ENCODE results near the gene GPS2. TPM values are rescaled to one million over a fixed set of nuclear protein-coding genes. Genes with fewer than 3 reads are reported as not detected.

Gene GPS2, protein sequence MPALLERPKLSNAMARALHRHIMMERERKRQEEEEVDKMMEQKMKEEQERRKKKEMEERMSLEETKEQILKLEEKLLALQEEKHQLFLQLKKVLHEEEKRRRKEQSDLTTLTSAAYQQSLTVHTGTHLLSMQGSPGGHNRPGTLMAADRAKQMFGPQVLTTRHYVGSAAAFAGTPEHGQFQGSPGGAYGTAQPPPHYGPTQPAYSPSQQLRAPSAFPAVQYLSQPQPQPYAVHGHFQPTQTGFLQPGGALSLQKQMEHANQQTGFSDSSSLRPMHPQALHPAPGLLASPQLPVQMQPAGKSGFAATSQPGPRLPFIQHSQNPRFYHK
- 63.7 and 93.7 TPM in 2 replicates for total RNA-seq

DNA sequence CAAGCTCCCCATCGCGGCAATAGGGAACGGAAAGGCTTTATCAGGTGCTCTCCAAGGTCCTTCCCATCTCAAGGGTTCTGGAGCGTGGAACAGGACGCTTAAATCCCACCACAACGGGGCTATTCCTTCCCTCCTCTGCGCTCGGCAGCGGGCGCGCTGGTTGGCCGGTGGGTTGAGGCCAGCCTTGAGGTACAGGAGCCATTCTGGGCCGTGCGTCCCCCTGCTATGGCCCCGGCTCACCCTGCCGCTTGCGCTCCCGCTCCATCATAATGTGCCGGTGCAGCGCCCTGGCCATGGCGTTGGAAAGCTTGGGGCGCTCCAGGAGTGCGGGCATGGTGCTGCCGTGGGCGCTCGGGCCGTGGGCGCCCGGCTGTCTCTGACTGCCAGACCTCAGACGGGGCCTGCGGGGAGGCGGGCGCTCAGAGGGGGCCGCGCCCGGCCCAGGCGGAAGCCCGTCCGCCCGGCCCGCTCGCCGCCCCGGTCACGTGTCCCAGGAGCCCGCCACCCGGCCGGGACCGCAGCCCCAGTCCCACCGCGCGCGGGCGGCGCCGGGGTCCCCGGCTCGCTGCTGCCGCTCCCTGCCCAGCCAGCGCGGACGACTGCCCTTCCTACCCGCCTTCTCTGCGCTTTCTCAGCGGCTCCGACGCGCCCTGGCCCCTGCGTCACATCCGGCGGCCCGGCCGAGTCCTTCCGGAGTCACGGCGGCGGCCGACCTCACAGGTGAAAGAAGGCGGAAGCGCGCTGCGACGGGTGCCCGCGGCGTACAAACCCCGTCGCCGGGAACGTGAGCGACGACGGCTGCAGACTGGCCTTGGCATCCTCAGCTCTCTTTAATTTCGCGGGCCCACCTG lies at the start of gene GPS2:
GPS2 (minus strand) TSS at position 642 of the 851 bp plus-strand sequence; CDS start at position 334, 308 bp downstream.

DNA sequence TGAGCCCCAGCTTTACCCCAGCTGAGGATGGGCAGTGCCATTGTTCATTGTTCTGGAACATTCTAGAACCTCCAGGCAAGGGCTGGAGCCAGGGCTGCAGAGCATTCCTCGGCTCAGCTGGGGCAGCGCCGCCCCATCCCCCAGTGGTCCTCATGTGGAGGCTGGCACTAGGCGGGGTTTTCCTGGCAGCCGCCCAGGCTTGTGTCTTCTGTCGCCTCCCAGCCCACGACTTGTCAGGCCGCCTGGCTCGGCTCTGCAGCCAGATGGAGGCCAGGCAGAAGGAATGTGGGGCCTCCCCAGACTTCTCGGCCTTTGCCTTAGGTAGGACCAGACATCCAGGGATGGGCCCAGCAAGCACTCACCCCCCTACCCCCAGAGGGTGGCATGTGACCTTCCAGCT lies 39.9 kb upstream of the GPS2 start, which contains the start of gene TMEM95:
TMEM95 (plus strand) TSS at position 104 of the 400 bp plus-strand sequence; CDS start at position 153, 49 bp downstream.

DNA sequence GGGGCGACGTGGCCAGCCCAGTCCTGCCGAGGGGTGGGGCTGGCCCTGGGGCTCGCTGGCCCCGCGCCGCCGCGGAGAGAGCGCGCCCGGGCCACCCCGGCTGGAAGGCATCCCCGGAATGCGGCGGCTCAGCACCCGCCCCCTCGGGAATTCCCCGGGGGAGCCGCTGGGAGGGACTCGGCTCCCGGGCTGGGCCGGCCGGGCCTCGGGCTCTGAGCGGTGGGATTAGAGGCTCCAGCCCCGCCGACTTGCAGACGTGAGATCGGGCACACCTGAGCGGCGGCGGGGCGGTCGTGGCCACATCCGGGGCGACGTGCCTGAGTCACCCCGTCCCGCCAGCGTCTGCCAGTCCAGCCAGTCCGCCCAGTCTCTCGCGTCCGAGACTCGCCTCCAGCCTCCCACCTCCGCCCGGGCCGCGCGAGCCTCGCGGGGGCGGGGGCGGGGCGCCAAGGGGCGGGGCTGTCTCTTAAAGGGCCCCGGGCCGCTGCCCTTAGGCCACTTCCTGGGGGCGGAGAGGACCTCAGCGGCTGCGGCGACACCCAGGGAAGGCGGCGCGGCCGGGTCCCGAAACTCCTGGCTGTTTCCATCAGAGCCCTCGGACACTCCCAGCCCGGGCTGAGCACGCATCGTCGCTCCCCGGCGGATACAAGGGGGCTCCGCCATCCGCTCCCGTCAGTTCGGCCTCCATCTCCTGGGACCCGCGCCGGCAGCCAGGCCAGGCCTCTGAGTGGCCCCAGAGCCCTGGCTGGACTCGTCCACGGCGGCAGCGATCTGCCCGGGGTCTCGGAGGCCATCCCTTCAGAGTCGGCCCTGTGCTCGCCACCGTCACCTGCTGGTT lies 36.7 kb upstream of the GPS2 start, which contains the start of gene KCTD11:
KCTD11 (plus strand) TSS at position 498 of the 838 bp plus-strand sequence.

DNA sequence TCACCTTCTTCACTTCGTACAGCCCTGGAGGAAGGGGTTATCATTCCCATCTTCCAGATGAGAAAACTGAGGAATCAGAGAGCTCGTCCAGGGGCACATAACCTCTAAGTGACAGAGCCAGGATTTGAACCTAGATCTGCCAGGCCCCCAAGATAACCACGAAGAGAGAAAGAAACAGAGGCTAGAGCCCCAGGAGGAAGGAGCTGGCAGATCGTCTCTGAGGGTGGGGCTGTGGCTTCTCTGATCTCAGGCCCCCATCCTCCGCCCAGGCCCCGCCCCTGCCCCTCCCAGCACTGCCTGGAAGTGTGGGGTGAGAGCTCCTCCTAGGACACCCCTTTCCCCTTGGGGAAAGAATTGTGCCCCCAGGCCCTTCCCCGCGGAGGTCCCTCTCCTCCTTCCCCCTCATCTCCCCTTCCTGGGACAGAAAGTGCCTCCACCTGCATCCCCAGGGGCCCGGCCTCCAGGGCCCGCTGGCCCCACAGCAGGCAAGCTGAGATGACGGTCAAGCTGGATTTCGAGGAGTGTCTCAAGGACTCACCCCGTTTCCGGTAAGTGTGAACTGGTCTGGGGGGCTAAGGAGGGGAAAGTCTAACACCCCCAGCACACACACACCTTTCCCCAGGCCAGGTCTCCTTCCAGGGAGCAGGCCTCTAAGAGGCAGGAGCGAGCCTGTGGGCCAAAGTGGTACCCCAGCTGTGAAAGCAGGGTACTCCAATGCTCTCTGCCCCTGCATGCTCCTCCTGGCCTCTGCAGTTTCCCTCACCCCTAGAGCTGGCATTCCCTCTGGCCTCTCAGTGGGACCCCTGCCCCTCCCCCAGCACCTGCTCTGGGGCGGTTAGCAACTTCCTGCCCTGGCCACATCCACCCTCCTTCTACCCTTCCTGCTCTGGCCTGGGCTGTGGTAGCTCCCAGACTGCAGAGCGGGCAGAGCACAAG lies 21.3 kb upstream of the GPS2 start, which contains the start of gene ACAP1:
ACAP1 (plus strand) TSS at position 290 of the 936 bp plus-strand sequence; CDS start at position 496, 206 bp downstream.

DNA sequence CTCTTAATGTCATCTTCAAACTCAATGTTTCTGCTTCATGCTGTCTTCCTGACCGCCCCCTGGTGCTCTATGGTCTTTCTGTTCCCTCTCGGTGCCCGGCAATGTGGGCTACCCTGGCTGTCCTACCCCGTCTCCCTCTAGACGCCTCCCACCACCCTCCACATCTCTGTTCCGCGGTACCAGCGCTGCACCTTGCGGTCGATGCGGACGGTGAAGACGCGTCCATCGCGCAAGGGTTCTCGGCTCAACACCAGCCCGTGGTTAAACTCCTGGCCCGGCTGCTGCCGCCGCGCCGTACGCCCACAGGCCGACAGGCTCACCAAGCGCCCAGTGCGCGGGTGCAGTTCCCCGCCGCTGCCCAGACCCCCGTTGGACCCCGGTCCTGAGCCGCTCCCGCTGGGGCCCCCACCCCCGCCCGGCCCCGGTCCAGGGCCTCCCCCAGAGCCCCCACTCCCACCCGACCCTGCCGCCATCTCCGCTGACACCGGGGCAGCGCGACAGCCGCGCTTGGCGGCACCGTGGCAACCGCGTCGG lies 13.7 kb upstream of the GPS2 start, which contains the start of gene NEURL4:
NEURL4 (minus strand) TSS at position 496 of the 534 bp plus-strand sequence; CDS start at position 473, 23 bp downstream.

DNA sequence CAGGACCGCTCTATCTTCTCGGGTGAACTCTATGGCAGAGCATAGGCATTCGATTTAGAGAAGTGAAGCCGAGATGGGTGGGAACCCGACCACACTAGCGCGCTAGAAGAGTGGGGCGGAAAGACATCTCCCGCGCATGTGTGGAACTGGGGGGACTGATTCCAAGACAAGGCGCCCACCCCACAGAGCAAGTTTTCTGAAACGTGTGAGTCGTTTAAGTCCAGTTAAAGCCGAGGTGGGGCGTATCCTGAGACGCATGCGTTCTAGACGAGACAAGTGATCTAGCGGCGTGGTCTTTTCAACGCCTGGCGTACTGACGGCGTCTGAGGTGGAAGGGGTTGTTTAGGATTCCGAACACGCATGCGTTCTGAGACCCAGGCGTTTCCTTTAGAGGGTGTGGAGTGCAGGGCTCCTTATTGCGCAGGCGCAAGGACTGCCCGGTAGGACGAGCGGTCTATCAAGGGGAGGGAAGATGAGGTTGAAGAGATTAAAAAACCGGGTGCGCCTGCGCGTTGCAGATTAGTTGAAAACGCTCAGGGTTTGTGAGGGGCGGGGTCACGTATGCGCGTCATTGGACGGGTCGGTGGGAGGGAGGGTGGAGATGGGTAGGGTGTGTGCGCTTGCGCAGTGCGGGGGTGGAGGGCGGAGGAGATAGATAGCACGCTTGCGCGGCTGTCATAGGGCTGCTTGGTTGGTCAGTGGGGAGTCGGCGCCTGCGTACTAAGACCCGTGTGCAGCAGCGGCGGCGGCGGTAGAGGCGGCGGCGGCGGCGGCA lies 8.1 kb downstream of the GPS2 start, which contains the start of gene EIF5A:
EIF5A (plus strand) TSS at position 718 of the 775 bp plus-strand sequence. CDS start 2,008 bp downstream, outside the sequence.

DNA sequence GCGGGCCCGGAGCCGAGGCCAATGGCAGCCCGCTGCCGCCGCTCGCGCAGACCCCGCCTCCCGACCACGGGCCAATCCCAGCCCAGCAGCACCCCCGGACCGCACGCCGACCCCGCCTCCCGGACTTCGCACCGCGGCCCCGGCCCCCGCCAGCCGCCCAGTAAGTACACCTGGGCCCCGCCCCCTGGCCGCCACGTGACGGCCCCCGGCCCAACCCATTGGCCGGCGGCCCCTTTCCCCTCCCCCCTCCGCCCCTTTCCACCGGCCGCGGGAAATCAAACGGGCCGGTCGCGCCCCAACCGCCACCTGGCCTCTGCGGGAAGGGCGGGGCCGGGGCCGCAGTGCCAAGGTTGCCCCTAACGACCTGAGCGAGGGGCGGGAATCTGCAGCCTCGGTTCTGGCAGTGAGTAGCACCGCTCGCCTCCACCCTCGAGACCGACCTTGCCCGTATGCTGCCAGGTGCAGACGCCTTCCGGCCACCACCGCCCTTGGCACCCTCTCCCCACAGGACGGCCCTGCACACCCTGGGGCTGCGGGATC lies 20.5 kb downstream of the GPS2 start, which contains the start of gene YBX2:
YBX2 (minus strand) TSS at position 26 of the 540 bp plus-strand sequence. CDS start 139 bp downstream, outside the sequence.

DNA sequence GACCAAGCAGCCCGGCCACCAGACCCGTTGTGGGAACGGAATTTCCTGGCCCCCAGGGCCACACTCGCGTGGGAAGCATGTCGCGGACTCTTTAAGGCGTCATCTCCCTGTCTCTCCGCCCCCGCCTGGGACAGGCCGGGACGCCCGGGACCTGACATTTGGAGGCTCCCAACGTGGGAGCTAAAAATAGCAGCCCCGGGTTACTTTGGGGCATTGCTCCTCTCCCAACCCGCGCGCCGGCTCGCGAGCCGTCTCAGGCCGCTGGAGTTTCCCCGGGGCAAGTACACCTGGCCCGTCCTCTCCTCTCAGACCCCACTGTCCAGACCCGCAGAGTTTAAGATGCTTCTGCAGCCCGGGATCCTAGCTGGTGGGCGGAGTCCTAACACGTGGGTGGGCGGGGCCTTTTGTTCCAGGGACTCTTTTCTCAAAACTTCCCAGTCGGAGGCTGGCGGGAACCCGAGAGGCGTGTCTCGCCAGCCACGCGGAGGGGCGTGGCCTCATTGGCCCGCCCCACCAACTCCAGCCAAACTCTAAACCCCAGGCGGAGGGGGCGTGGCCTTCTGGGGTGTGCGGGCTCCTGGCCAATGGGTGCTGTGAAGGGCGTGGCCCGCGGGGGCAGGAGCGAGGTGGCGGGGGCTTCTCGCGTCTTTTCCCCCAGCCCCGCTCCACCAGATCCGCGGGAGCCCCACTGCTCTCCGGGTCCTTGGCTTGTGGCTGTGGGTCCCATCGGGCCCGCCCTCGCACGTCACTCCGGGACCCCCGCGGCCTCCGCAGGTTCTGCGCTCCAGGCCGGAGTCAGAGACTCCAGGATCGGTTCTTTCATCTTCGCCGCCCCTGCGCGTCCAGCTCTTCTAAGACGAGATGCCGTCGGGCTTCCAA lies 33.8 kb downstream of the GPS2 start, which contains the start of gene SLC2A4:
SLC2A4 (plus strand) TSS at position 645 of the 879 bp plus-strand sequence; CDS start at position 862, 217 bp downstream.

Other genes starting within 250 kb of the GPS2 start
- not detected in 2 replicates for gene CLEC10A, start 235.1 kb downstream of the GPS2 start, total RNA-seq
- gene ASGR2, start 200.5 kb downstream of the GPS2 start, total RNA-seq = not detected in 2 replicates
- gene ASGR1, start 136.0 kb downstream of the GPS2 start, total RNA-seq = 2.8 and 4.1 TPM in 2 replicates
- gene DLG4, start 95.5 kb downstream of the GPS2 start, total RNA-seq = 4.7 and 8.4 TPM in 2 replicates
- 187 and 204 TPM in 2 replicates for gene ACADVL, start 95.4 kb downstream of the GPS2 start, total RNA-seq
- gene DVL2, start 80.8 kb downstream of the GPS2 start, total RNA-seq = 36.6 and 41.9 TPM in 2 replicates
- 26.9 and 41.7 TPM in 2 replicates for gene PHF23, start 75.9 kb downstream of the GPS2 start, total RNA-seq
- gene GABARAP, start 72.9 kb downstream of the GPS2 start, total RNA-seq = 280 and 300 TPM in 2 replicates
- 49.4 and 51.8 TPM in 2 replicates for gene CTDNEP1, start 63.6 kb downstream of the GPS2 start, total RNA-seq
- 32.8 and 37.0 TPM in 2 replicates for gene ELP5, start 63.1 kb downstream of the GPS2 start, total RNA-seq
- gene CLDN7, start 52.9 kb downstream of the GPS2 start, total RNA-seq = 8.7 and 12.3 TPM in 2 replicates
- 0.10 and 0.13 TPM in 2 replicates for gene SLC2A4, start 33.6 kb downstream of the GPS2 start, total RNA-seq
- not detected in 2 replicates for gene YBX2, start 20.7 kb downstream of the GPS2 start, total RNA-seq
- gene EIF5A, start 7.7 kb downstream of the GPS2 start, total RNA-seq = 572 and 718 TPM in 2 replicates
- gene NEURL4, start 14.0 kb upstream of the GPS2 start, total RNA-seq = 9.8 and 11.4 TPM in 2 replicates
- gene ACAP1, start 21.2 kb upstream of the GPS2 start, total RNA-seq = 0.07 TPM in 1 of 2 replicates, not detected in the other
- 4.2 and 5.5 TPM in 2 replicates for gene KCTD11, start 36.8 kb upstream of the GPS2 start, total RNA-seq
- gene TMEM95, start 39.8 kb upstream of the GPS2 start, total RNA-seq = not detected in 2 replicates
- 0.15 and 2.5 TPM in 2 replicates for gene TNK1, start 65.7 kb upstream of the GPS2 start, total RNA-seq
- 66.6 and 72.2 TPM in 2 replicates for gene PLSCR3, start 79.2 kb upstream of the GPS2 start, total RNA-seq
- 41.1 and 116 TPM in 2 replicates for gene TMEM256, start 88.7 kb upstream of the GPS2 start, total RNA-seq
- gene NLGN2, start 92.5 kb upstream of the GPS2 start, total RNA-seq = 2.9 and 3.1 TPM in 2 replicates
- not detected in 2 replicates for gene SPEM1, start 105.0 kb upstream of the GPS2 start, total RNA-seq
- gene SPEM2, start 110.3 kb upstream of the GPS2 start, total RNA-seq = not detected in 2 replicates
- gene SPEM3, start 113.5 kb upstream of the GPS2 start, total RNA-seq = not detected in 2 replicates
- 8.0 and 9.7 TPM in 2 replicates for gene TMEM102, start 120.1 kb upstream of the GPS2 start, total RNA-seq
- gene FGF11, start 124.2 kb upstream of the GPS2 start, total RNA-seq = 0.20 TPM in 1 of 2 replicates, not detected in the other
- gene CHRNB1, start 129.7 kb upstream of the GPS2 start, total RNA-seq = 3.5 and 10.1 TPM in 2 replicates
- 18.9 and 20.9 TPM in 2 replicates for gene ZBTB4, start 164.3 kb upstream of the GPS2 start, total RNA-seq
- gene SLC35G6, start 166.1 kb upstream of the GPS2 start, total RNA-seq = not detected in 2 replicates
- 45.0 and 63.4 TPM in 2 replicates for gene POLR2A, start 169.0 kb upstream of the GPS2 start, total RNA-seq
- 15.9 and 16.8 TPM in 2 replicates for gene TNFSF12, start 233.7 kb upstream of the GPS2 start, total RNA-seq
- 2.8 and 5.5 TPM in 2 replicates for gene TNFSF13, start 243.4 kb upstream of the GPS2 start, total RNA-seq
- 88.5 and 94.1 TPM in 2 replicates for gene SENP3, start 246.6 kb upstream of the GPS2 start, total RNA-seq